Measurements from ENCODE around the gene EXOC4. TPM values are rescaled to one million over a fixed set of nuclear protein-coding genes. Genes with fewer than 3 reads are reported as not detected.

EXOC4 gene
- total RNA-seq, 1 experiment from 2014 or later = 111 TPM

DNA sequence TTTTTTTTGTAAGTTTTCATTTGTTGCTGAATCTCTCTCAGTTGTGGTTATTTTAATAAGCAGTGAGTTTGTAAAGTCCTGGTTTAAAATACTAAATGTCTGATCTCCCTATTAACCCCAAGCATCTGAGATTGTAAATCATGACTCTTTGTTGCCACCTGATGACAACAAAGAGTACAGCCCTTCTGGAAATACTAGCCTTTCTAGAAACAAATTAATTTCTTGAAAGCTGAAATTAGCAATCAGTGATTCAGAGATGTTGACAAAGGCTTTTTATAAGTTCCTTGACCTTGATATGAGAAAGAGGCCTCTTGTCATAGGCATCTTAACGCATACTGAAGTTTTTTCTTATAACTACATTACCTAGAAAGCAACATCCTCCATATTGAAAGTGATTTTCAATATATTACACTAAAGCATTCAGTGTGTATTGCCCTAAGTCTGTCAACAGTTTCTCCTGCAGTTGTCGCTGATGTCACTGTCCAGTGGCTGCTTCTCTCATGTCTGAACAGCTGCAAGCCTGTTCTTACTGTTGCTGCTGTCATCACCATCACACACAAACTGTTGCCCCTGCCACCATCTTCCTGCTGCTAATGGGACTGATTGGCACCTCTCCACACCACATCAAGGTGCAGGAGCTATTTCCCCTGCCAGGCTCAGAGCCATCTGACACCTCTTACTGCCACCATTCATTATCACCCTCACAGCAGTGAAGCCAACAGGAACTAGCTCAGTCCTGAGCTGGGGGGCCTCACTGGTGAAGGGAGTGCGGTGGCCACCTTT, 779.1 kb downstream of the EXOC4 start:
- no peak for DNase-seq
- H2AFZ ChIP-seq (ENCODE audit: low read length) = no peak overlapping the region
- no peak overlapping the region for H3K27ac ChIP-seq (ENCODE audit: low read length)
- no peaks in the 10 kb centered on the region; the same call in 1 of the 2 replicates for H4K20me1 ChIP-seq (ENCODE audit: insufficient read depth, low read depth, low read length)
- H3K9me2 ChIP-seq (replicated peaks; ENCODE audit: insufficient read depth, low read length) = no peaks in the 10 kb centered on the region
- no peak overlapping the region for H3K9ac ChIP-seq (ENCODE audit: low read length)
- H3K4me3 ChIP-seq (ENCODE audit: low read length) = no peak overlapping the region
- H3K4me1 ChIP-seq (ENCODE audit: low read length) = no peaks in the 10 kb centered on the region
- H3K36me3 ChIP-seq (ENCODE audit: insufficient read depth, low read length) = no peaks in the 10 kb centered on the region
- H3K27me3 ChIP-seq (ENCODE audit: low read length) = no peaks in the 10 kb centered on the region
- no peak overlapping the region for H3K4me2 ChIP-seq (ENCODE audit: low read depth, low read length, poor library complexity, severe bottlenecking)
- H3K9me3 ChIP-seq (ENCODE audit: low read length) = no peaks in the 10 kb centered on the region
- no peaks in the 10 kb centered on the region for H3K79me2 ChIP-seq (ENCODE audit: low read length)

DNA sequence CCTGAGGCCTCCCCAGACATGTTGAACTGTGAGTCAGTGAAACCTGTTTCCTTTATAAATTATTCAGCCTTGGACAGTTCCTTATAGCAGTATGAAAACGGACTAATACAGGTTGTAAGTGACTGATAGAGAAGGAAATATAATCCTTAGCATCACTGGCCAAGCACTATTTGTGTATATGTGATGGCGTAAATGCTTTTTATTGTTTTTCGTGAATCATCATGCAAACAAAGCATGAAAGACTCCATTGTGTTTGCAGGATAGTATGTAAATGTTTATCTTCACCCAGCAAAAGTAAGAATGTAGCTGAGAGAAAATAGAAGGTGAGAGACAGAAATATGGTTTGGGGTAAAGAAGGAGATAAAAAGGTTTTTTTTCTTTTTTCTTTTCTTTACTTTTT, 781.8 kb downstream of the EXOC4 start:
- no peaks in the 10 kb centered on the region for H3K27me3 ChIP-seq (ENCODE audit: low read length)
- no peaks in the 10 kb centered on the region for H3K79me2 ChIP-seq (ENCODE audit: low read length)
- H3K36me3 ChIP-seq (ENCODE audit: insufficient read depth, low read length) = no peaks in the 10 kb centered on the region
- no peak for DNase-seq
- H3K9me2 ChIP-seq (replicated peaks; ENCODE audit: insufficient read depth, low read length) = no peaks in the 10 kb centered on the region
- H3K4me1 ChIP-seq (ENCODE audit: low read length) = no peaks in the 10 kb centered on the region
- no peak overlapping the region for H3K27ac ChIP-seq (ENCODE audit: low read length)
- no peaks in the 10 kb centered on the region for H4K20me1 ChIP-seq (ENCODE audit: insufficient read depth, low read depth, low read length)
- no peak overlapping the region for H2AFZ ChIP-seq (ENCODE audit: low read length)
- H3K9ac ChIP-seq (ENCODE audit: low read length) = no peak overlapping the region
- no peaks in the 10 kb centered on the region for H3K9me3 ChIP-seq (ENCODE audit: low read length)
- H3K4me3 ChIP-seq (ENCODE audit: low read length) = no peak overlapping the region
- H3K4me2 ChIP-seq (ENCODE audit: low read depth, low read length, poor library complexity, severe bottlenecking) = no peak overlapping the region

DNA sequence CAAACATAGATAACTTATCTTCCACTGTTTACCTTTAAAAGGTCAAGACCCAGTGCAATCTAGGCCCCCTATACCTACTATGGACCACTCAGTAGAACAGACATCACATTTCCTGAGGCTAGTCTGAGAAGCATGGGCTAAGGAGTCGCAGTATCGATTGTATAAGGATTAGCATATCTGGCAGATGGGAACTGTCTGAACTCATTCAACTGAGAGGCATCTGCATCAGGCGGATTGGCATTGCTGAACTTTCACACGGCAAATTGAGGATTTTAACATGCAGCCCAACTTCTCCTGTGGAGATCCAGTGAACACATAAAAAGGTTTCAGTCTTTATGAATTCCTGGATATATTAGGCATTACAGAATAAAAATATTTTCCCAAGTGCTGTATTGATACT, 785.1 kb downstream of the EXOC4 start:
- Histone ChIP-seq H3K36me3 (ENCODE audit: insufficient read depth, low read length) (no peaks in the 10 kb centered on the region), H3K27me3 (ENCODE audit: low read length) (no peaks in the 10 kb centered on the region), H3K4me3 (ENCODE audit: low read length) (no peak overlapping the region), H3K79me2 (ENCODE audit: low read length) (no peaks in the 10 kb centered on the region), H3K4me1 (ENCODE audit: low read length) (no peaks in the 10 kb centered on the region), H3K9ac (ENCODE audit: low read length) (no peak overlapping the region), H3K27ac (ENCODE audit: low read length) (no peak overlapping the region), H3K9me2 (replicated peaks; ENCODE audit: insufficient read depth, low read length) (no peaks in the 10 kb centered on the region), H2AFZ (ENCODE audit: low read length) (no peak overlapping the region), H4K20me1 (ENCODE audit: insufficient read depth, low read depth, low read length) (no peaks in the 10 kb centered on the region), H3K9me3 (ENCODE audit: low read length) (no peaks in the 10 kb centered on the region), H3K4me2 (ENCODE audit: low read depth, low read length, poor library complexity, severe bottlenecking) (no peak overlapping the region)
- no peak for DNase-seq

DNA sequence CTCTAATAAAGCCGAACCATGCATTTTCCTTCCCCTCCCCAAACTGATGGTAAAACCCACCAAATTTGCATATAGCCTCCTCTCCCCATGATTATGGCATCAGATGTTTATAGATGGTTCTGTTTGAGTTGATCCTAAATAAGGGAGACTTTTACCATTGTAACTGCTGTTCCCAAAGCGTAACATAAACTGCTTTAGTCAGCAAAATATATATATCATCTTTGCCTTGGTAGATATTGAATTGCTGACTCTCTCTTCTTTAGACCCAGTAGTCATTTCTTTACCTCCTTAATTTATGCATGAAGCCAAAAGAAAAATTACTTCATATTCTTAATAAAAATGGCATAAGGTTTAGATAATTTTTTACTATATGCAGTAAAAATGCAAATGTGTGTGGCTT, 788.1 kb downstream of the EXOC4 start:
- no peak overlapping the region for H3K9ac ChIP-seq (ENCODE audit: low read length)
- DNase-seq = no peak
- H2AFZ ChIP-seq (ENCODE audit: low read length) = no peak overlapping the region
- H3K27me3 ChIP-seq (ENCODE audit: low read length) = no peaks in the 10 kb centered on the region
- H3K9me2 ChIP-seq (replicated peaks; ENCODE audit: insufficient read depth, low read length) = no peaks in the 10 kb centered on the region
- H4K20me1 ChIP-seq (ENCODE audit: insufficient read depth, low read depth, low read length) = no peaks in the 10 kb centered on the region
- no peak overlapping the region for H3K4me3 ChIP-seq (ENCODE audit: low read length)
- no peaks in the 10 kb centered on the region for H3K4me1 ChIP-seq (ENCODE audit: low read length)
- H3K9me3 ChIP-seq (ENCODE audit: low read length) = no peaks in the 10 kb centered on the region
- no peaks in the 10 kb centered on the region for H3K79me2 ChIP-seq (ENCODE audit: low read length)
- H3K27ac ChIP-seq (ENCODE audit: low read length) = no peak overlapping the region
- H3K4me2 ChIP-seq (ENCODE audit: low read depth, low read length, poor library complexity, severe bottlenecking) = no peak overlapping the region
- H3K36me3 ChIP-seq (ENCODE audit: insufficient read depth, low read length) = no peaks in the 10 kb centered on the region

DNA sequence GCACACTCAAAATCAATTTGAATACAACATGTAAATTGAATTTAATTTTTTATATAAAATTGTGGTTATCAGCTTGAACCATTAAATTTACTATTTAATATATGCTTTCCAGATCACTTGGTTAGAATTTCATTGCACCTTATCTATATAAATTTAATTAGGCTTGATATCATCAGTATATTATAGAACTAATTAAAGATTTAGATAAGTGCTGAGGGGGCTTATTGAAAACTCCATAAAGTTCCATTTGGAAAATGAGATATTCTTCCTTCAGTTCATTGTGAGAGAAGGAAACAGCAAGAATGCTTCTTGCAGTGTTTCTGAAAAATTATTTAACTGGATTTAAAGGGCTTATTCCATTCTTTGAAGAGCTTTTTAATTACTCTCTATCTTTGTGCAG, 788.6 kb downstream of the EXOC4 start:
- H2AFZ ChIP-seq (ENCODE audit: low read length) = no peak overlapping the region
- H3K9me3 ChIP-seq (ENCODE audit: low read length) = no peaks in the 10 kb centered on the region
- no peaks in the 10 kb centered on the region for H3K4me1 ChIP-seq (ENCODE audit: low read length)
- no peak overlapping the region for H3K27ac ChIP-seq (ENCODE audit: low read length)
- H3K36me3 ChIP-seq (ENCODE audit: insufficient read depth, low read length) = no peaks in the 10 kb centered on the region
- no peak overlapping the region for H3K9ac ChIP-seq (ENCODE audit: low read length)
- H3K9me2 ChIP-seq (replicated peaks; ENCODE audit: insufficient read depth, low read length) = no peaks in the 10 kb centered on the region
- DNase-seq = no peak
- H3K4me3 ChIP-seq (ENCODE audit: low read length) = no peak overlapping the region
- no peak overlapping the region for H3K4me2 ChIP-seq (ENCODE audit: low read depth, low read length, poor library complexity, severe bottlenecking)
- H3K79me2 ChIP-seq (ENCODE audit: low read length) = no peaks in the 10 kb centered on the region
- H3K27me3 ChIP-seq (ENCODE audit: low read length) = no peaks in the 10 kb centered on the region
- H4K20me1 ChIP-seq (ENCODE audit: insufficient read depth, low read depth, low read length) = no peaks in the 10 kb centered on the region

DNA sequence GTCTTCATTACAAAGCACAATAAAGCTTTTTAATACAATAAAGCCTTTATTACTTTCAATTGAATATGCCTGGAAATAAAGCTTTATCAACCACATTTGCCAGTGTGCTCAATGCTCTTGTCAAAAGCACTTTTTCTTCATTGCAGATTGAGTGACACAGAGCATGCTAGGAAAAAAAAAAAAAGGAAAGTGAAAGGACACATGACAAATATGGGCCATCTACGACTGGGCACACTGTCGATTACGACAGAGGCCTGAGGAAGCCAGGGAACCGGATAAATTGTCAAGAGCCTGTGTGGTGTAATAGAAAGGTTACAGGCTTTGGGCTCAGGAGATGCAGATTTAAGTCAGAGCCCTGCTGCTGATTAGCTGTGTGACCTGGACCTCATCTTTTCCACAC, 789.4 kb downstream of the EXOC4 start:
- no peaks in the 10 kb centered on the region for H3K4me1 ChIP-seq (ENCODE audit: low read length)
- no peak overlapping the region for H2AFZ ChIP-seq (ENCODE audit: low read length)
- H3K4me3 ChIP-seq (ENCODE audit: low read length) = no peak overlapping the region
- no peaks in the 10 kb centered on the region for H3K9me2 ChIP-seq (replicated peaks; ENCODE audit: insufficient read depth, low read length)
- no peak overlapping the region for H3K27ac ChIP-seq (ENCODE audit: low read length)
- H4K20me1 ChIP-seq (ENCODE audit: insufficient read depth, low read depth, low read length) = no peaks in the 10 kb centered on the region
- no peak overlapping the region for H3K9ac ChIP-seq (ENCODE audit: low read length)
- H3K36me3 ChIP-seq (ENCODE audit: insufficient read depth, low read length) = no peaks in the 10 kb centered on the region
- no peaks in the 10 kb centered on the region for H3K79me2 ChIP-seq (ENCODE audit: low read length)
- no peak for DNase-seq
- no peaks in the 10 kb centered on the region for H3K9me3 ChIP-seq (ENCODE audit: low read length)
- no peaks in the 10 kb centered on the region for H3K27me3 ChIP-seq (ENCODE audit: low read length)
- no peak overlapping the region for H3K4me2 ChIP-seq (ENCODE audit: low read depth, low read length, poor library complexity, severe bottlenecking)

DNA sequence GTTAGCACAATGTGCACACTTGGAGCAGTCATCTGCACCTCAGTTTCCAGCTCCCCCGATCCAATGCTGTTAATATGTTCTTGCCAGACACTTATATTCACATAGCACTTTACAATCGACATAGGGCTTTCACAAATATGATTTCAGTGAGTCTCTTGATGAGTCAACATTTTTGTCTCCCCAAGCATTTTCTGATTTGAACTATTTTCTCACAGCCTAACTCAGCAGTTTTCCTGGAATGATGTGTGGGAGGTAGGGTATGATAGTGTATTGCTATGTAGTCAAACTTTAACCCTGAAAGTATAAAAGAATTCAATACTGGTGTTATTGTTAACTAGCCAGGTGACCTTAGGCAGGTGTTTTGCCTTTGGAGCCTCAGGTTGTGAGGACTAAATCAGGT, 791.8 kb downstream of the EXOC4 start:
- H3K9me3 ChIP-seq (ENCODE audit: low read length) = no peaks in the 10 kb centered on the region
- H3K4me2 ChIP-seq (ENCODE audit: low read depth, low read length, poor library complexity, severe bottlenecking) = no peak overlapping the region
- DNase-seq = no peak
- H3K36me3 ChIP-seq (ENCODE audit: insufficient read depth, low read length) = no peaks in the 10 kb centered on the region
- H3K27me3 ChIP-seq (ENCODE audit: low read length) = no peaks in the 10 kb centered on the region
- no peaks in the 10 kb centered on the region for H3K4me1 ChIP-seq (ENCODE audit: low read length)
- no peak overlapping the region for H3K9ac ChIP-seq (ENCODE audit: low read length)
- no peaks in the 10 kb centered on the region for H4K20me1 ChIP-seq (ENCODE audit: insufficient read depth, low read depth, low read length)
- no peak overlapping the region for H3K27ac ChIP-seq (ENCODE audit: low read length)
- no peaks in the 10 kb centered on the region for H3K9me2 ChIP-seq (replicated peaks; ENCODE audit: insufficient read depth, low read length)
- no peak overlapping the region for H2AFZ ChIP-seq (ENCODE audit: low read length)
- H3K4me3 ChIP-seq (ENCODE audit: low read length) = no peak overlapping the region
- H3K79me2 ChIP-seq (ENCODE audit: low read length) = no peaks in the 10 kb centered on the region

DNA sequence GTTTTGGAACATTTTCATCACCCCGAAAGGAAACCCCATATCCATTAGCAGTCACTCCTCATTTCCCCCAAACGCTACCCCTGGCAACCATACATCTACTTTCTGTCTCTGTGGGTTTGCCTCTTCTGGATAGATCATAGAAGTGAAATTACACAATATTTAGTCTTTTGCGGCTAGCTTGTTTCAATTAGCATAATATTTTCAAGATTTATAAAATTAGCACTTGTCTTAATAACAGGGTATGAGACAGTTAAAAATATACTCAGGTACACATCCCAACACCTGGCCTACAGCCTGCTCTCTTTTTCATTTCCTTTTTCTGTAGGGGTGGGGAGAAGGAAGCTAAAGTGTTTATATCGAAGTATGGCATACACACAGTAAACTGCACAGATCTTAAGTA, 792.8 kb downstream of the EXOC4 start:
- H4K20me1 ChIP-seq (ENCODE audit: insufficient read depth, low read depth, low read length) = no peaks in the 10 kb centered on the region
- H3K9ac ChIP-seq (ENCODE audit: low read length) = no peak overlapping the region
- no peaks in the 10 kb centered on the region for H3K4me1 ChIP-seq (ENCODE audit: low read length)
- no peak overlapping the region for H3K27ac ChIP-seq (ENCODE audit: low read length)
- H3K9me2 ChIP-seq (replicated peaks; ENCODE audit: insufficient read depth, low read length) = no peaks in the 10 kb centered on the region
- H2AFZ ChIP-seq (ENCODE audit: low read length) = no peak overlapping the region
- DNase-seq = no peak
- H3K27me3 ChIP-seq (ENCODE audit: low read length) = no peaks in the 10 kb centered on the region
- no peak overlapping the region for H3K4me2 ChIP-seq (ENCODE audit: low read depth, low read length, poor library complexity, severe bottlenecking)
- no peaks in the 10 kb centered on the region for H3K79me2 ChIP-seq (ENCODE audit: low read length)
- no peaks in the 10 kb centered on the region for H3K9me3 ChIP-seq (ENCODE audit: low read length)
- no peaks in the 10 kb centered on the region for H3K36me3 ChIP-seq (ENCODE audit: insufficient read depth, low read length)
- H3K4me3 ChIP-seq (ENCODE audit: low read length) = no peak overlapping the region

Data from Karpas-422 (cell line).